ENCODE measurements around the gene GPC6.

- TF ChIP-seq CTCF (IDR thresholded peaks at IDR 0.05; ENCODE audit: low read depth, low read length) (no peak), POLR2A (IDR thresholded peaks at IDR 0.05; ENCODE audit: extremely low read depth, insufficient read length) (no peak), MYC (IDR thresholded peaks at IDR 0.05; ENCODE audit: low read depth, low read length) (no peak)
Observed at GRCh38 chr13:94400874-94401273, 1174.3 kb downstream of the GPC6 start.

Data from NB4 (cell line).